ENCODE measurements around the gene CDK19. TPM values are rescaled to one million over a fixed set of nuclear protein-coding genes. Genes with fewer than 3 reads are reported as not detected.

CDK19 gene
- polyA plus RNA-seq, 1 experiment: 21.4 TPM

DNA sequence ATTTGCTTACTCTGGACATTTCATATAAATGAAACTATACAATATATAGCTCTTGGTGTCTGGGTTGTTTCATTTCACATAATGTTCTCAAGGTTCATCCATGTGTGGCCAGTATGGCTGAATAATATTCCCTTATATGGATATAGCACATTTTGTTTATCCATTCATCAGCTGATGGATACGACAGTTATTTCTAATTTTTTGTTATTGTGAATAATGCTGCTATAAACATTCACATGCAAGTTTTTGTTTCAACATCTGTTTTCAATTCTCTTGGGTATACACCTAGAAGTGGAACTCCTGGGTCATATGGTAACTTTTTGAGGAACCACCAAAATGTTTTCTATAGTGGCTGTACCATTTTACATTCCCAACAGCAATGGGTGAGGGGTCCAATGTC is 101.1 kb downstream of the CDK19 start:
- Histone ChIP-seq H3K27ac (ENCODE audit: low read depth, low read length) (peak overlapping the region; percentile 69), H3K4me3 (ENCODE audit: low read depth, low read length) (no peak overlapping the region), H3K9me3 (ENCODE audit: control insufficient read depth, insufficient read depth, low read length) (no peaks in the 10 kb centered on the region), H3K27me3 (ENCODE audit: control insufficient read depth, insufficient read depth, low read length) (no peaks in the 10 kb centered on the region)
- DNase-seq (ENCODE audit: low read depth, low spot score): peak; percentile 61
- TF ChIP-seq, protein P1, sequence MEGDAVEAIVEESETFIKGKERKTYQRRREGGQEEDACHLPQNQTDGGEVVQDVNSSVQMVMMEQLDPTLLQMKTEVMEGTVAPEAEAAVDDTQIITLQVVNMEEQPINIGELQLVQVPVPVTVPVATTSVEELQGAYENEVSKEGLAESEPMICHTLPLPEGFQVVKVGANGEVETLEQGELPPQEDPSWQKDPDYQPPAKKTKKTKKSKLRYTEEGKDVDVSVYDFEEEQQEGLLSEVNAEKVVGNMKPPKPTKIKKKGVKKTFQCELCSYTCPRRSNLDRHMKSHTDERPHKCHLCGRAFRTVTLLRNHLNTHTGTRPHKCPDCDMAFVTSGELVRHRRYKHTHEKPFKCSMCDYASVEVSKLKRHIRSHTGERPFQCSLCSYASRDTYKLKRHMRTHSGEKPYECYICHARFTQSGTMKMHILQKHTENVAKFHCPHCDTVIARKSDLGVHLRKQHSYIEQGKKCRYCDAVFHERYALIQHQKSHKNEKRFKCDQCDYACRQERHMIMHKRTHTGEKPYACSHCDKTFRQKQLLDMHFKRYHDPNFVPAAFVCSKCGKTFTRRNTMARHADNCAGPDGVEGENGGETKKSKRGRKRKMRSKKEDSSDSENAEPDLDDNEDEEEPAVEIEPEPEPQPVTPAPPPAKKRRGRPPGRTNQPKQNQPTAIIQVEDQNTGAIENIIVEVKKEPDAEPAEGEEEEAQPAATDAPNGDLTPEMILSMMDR (IDR thresholded peaks at IDR 0.05; ENCODE audit: low read depth, low read length): no peak
- POLR2A ChIA-PET: interaction anchor here (1.0 kb wide), 1 partner anchor 161 kb away, joined by 9 read pairs; the partner anchor contains the start of gene AMD1
- CTCF ChIA-PET: interaction anchor here (0.6 kb wide), 1 partner anchor 233 kb away, joined by 3 read pairs; no protein-coding TSS in a partner anchor

GRCh38 chr6:110712238-110712637 is 103.0 kb downstream of the CDK19 start:
- no peak overlapping the region for H3K4me3 ChIP-seq (ENCODE audit: low read depth, low read length)
- POLR2A ChIA-PET: no interaction called here
- no peaks in the 10 kb centered on the region for H3K9me3 ChIP-seq (ENCODE audit: control insufficient read depth, insufficient read depth, low read length)
- H3K27me3 ChIP-seq (ENCODE audit: control insufficient read depth, insufficient read depth, low read length): no peaks in the 10 kb centered on the region
- CTCF ChIA-PET: interaction anchor here (0.7 kb wide), 1 partner anchor 57 kb away, joined by 5 read pairs; no protein-coding TSS in a partner anchor
- H3K27ac ChIP-seq (ENCODE audit: low read depth, low read length): no peak overlapping the region
- TF ChIP-seq, protein P1 (IDR thresholded peaks at IDR 0.05; ENCODE audit: low read depth, low read length): no peak
- no peak for DNase-seq (ENCODE audit: low read depth, low spot score)

DNA sequence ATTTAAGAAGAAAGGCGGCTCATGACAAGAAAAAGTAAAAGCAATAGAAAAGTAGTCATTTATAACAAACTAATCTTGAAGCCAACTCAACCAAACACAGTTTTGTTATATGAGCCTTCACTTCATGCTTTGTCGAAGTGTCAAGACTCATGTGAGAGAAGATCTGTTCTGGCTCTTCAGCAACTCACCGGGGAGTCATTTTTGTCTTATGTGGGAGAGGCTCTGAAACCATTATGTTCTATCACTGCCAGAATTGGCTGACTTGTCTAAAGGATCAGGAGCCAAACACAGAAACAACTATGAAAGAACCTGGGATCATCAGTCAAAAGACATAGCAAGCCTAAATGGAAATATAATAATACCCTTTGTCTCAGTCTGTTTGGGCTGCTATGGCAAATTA is 105.2 kb downstream of the CDK19 start:
- DNase-seq (ENCODE audit: low read depth, low spot score): no peak
- TF ChIP-seq, protein P1 (IDR thresholded peaks at IDR 0.05; ENCODE audit: low read depth, low read length): no peak
- CTCF ChIA-PET: interaction anchor here (0.6 kb wide), 1 partner anchor 239 kb away, joined by 6 read pairs; no protein-coding TSS in a partner anchor
- no peaks in the 10 kb centered on the region for H3K9me3 ChIP-seq (ENCODE audit: control insufficient read depth, insufficient read depth, low read length)
- H3K27ac ChIP-seq (ENCODE audit: low read depth, low read length): no peak overlapping the region
- POLR2A ChIA-PET: no interaction called here
- H3K4me3 ChIP-seq (ENCODE audit: low read depth, low read length): no peak overlapping the region
- no peaks in the 10 kb centered on the region for H3K27me3 ChIP-seq (ENCODE audit: control insufficient read depth, insufficient read depth, low read length)

GRCh38 chr6:110708295-110708950 is 106.8 kb downstream of the CDK19 start:
- ChIA-PET CTCF (interaction anchor here (1.0 kb wide), 1 partner anchor 26 kb away, joined by 3 read pairs; no protein-coding TSS in a partner anchor), POLR2A (interaction anchor here (1.5 kb wide), 1 partner anchor 166 kb away, joined by 6 read pairs; the partner anchor contains the start of gene AMD1)
- H3K4me3 ChIP-seq (ENCODE audit: low read depth, low read length): no peak overlapping the region
- peak; percentile 16 for DNase-seq (ENCODE audit: low read depth, low spot score)
- H3K27ac ChIP-seq (ENCODE audit: low read depth, low read length): no peak overlapping the region
- no peaks in the 10 kb centered on the region for H3K27me3 ChIP-seq (ENCODE audit: control insufficient read depth, insufficient read depth, low read length)
- TF ChIP-seq, protein P1 (IDR thresholded peaks at IDR 0.05; ENCODE audit: low read depth, low read length): no peak
- no peaks in the 10 kb centered on the region for H3K9me3 ChIP-seq (ENCODE audit: control insufficient read depth, insufficient read depth, low read length)

- no peak overlapping the region for H3K4me3 ChIP-seq (ENCODE audit: low read depth, low read length)
- no peak overlapping the region for H3K27ac ChIP-seq (ENCODE audit: low read depth, low read length)
- TF ChIP-seq, protein P1 (IDR thresholded peaks at IDR 0.05; ENCODE audit: low read depth, low read length): no peak
- no peaks in the 10 kb centered on the region for H3K27me3 ChIP-seq (ENCODE audit: control insufficient read depth, insufficient read depth, low read length)
- no peaks in the 10 kb centered on the region for H3K9me3 ChIP-seq (ENCODE audit: control insufficient read depth, insufficient read depth, low read length)
- DNase-seq (ENCODE audit: low read depth, low spot score): no peak
- ChIA-PET CTCF (interaction anchor here (1.0 to 1.2 kb wide), 2 partner anchors 23 to 129 kb away, joined by 4 read pairs; no protein-coding TSS in a partner anchor), POLR2A (no interaction called here)
Measured at GRCh38 chr6:110705543-110705942, 109.7 kb downstream of the CDK19 start.
